K562 (cell line): Measurements from ENCODE around the gene COQ10B. TPM values are rescaled to one million over a fixed set of nuclear protein-coding genes. Genes with fewer than 3 reads are reported as not detected.
A peak's percentile ranks its signal among the peaks of the same experiment; 100 is the strongest.

Experiments
- BCOR ChIP-seq: fragments of 450-650 bp; IDR thresholded peaks from 2 replicates; pipeline ENCODE4 v1.6.1; 2016
- BRD9 ChIP-seq: fragments of 450-650 bp; IDR thresholded peaks from 2 replicates; pipeline ENCODE4 v1.6.1; 2018; ENCODE audit warnings: low read depth; ENCODE audit not compliant: partially characterized antibody
- CAMTA2 ChIP-seq: fragments of 250-450 bp; sonication (Bioruptor Pico); conservative IDR thresholded peaks from 2 replicates; pipeline ENCODE4 v1.5.1; 2022
- CBX2 ChIP-seq: fragments of 200-600 bp; sonication (generic); IDR thresholded peaks from one replicate; pipeline ENCODE4 v1.6.1; 2012; ENCODE audit warnings: mild to moderate bottlenecking, low read length, inconsistent platforms; ENCODE audit not compliant: insufficient read depth, poor library complexity, severe bottlenecking
- CHCHD3 ChIP-seq: fragments of 250-450 bp; sonication (Bioruptor Pico); IDR thresholded peaks from 2 replicates; pipeline ENCODE4 v2.1.2; 2022; ENCODE audit warnings: mild to moderate bottlenecking
- COPS2 ChIP-seq: fragments of 450-650 bp; conservative IDR thresholded peaks from 2 replicates; pipeline ENCODE4 v1.6.1; 2016; ENCODE audit warnings: mild to moderate bottlenecking, moderate library complexity
- DEAF1 ChIP-seq: fragments of 450-650 bp; formaldehyde crosslinking; IDR thresholded peaks from 2 replicates; pipeline ENCODE4 v1.4.0; 2020; ENCODE audit warnings: mild to moderate bottlenecking, moderate library complexity
- GATAD2A ChIP-seq: fragments of 450-650 bp; IDR thresholded peaks from 2 replicates; pipeline ENCODE4 v1.6.1; 2017
- HBP1 ChIP-seq: fragments of 450-650 bp; formaldehyde crosslinking; IDR thresholded peaks from 2 replicates; pipeline ENCODE4 v1.4.0; 2022; ENCODE audit warnings: missing genetic modification characterization
- IRF1 ChIP-seq: sonication (generic); formaldehyde crosslinking; IDR thresholded peaks from 2 replicates; pipeline ENCODE4 v1.8.0; 2022; ENCODE audit warnings: missing genetic modification reagents, mild to moderate bottlenecking, borderline replicate concordance
- PHF21A ChIP-seq: fragments of 450-650 bp; IDR thresholded peaks from 2 replicates; pipeline ENCODE4 v1.6.1; 2017; ENCODE audit warnings: low read depth, borderline replicate concordance
- PTBP1 ChIP-seq: fragments of 200-400 bp; formaldehyde crosslinking; IDR thresholded peaks from 2 replicates; pipeline ENCODE4 v1.6.1; 2017; ENCODE audit warnings: low read depth, low read length
- RAD51 ChIP-seq: fragments of 450-650 bp; IDR thresholded peaks from 2 replicates; pipeline ENCODE4 v1.7.1; 2016; ENCODE audit warnings: low read depth, mild to moderate bottlenecking, borderline replicate concordance
- RBM39 ChIP-seq: fragments of 200-400 bp; formaldehyde crosslinking; optimal IDR thresholded peaks from 2 replicates; pipeline ENCODE3; 2018; ENCODE audit warnings: low read depth, low read length
- RFX7 ChIP-seq: fragments of 250-450 bp; sonication (Bioruptor Pico); IDR thresholded peaks from 2 replicates; pipeline ENCODE4 v1.5.1; 2021; ENCODE audit warnings: mild to moderate bottlenecking
- SIN3A ChIP-seq, 2 experiments: fragments of 150-350 bp in 1 of 2; IDR thresholded peaks; 2 replicates each; pipeline ENCODE4 v1.6.1; 2011 to 2016; ENCODE audit warnings: borderline replicate concordance in 2 of 2, low read depth in 2 of 2, low read length in 2 of 2, mild to moderate bottlenecking in 2 of 2, moderate library complexity in 2 of 2; ENCODE audit not compliant: control insufficient read depth in 1 of 2
- SMAD1 ChIP-seq: fragments of 150-350 bp; IDR thresholded peaks from 2 replicates; pipeline ENCODE4 v1.6.1; 2014; ENCODE audit warnings: low read length, low read depth; ENCODE audit not compliant: partially characterized antibody
- SNIP1 ChIP-seq: fragments of 450-650 bp; IDR thresholded peaks from 2 replicates; pipeline ENCODE4 v1.7.1; 2017; ENCODE audit warnings: low read depth, mild to moderate bottlenecking
- TAL1 ChIP-seq: fragments of 450-650 bp; IDR thresholded peaks from 2 replicates; pipeline ENCODE4 v1.6.1; 2016; ENCODE audit warnings: mild to moderate bottlenecking
- THAP12 ChIP-seq: fragments of 250-450 bp; sonication (Bioruptor Pico); IDR thresholded peaks from 2 replicates; pipeline ENCODE4 v1.9.0; 2021; ENCODE audit warnings: mild to moderate bottlenecking, inconsistent platforms
- TRIM24 ChIP-seq, 2 experiments: fragments of 450-650 bp; IDR thresholded peaks; 2 replicates each; pipeline ENCODE4 v1.6.1; 2016
- ZFP36 ChIP-seq: fragments of 150-350 bp; IDR thresholded peaks from 2 replicates; pipeline ENCODE4 v1.6.1; 2018; ENCODE audit warnings: low read length, low read depth; ENCODE audit not compliant: partially characterized antibody
- ZNF134 ChIP-seq: fragments of 250-450 bp; sonication (Bioruptor Pico); conservative IDR thresholded peaks from 2 replicates; pipeline ENCODE4 v1.4.0; 2020
- ZNF263 ChIP-seq: sonication (generic); formaldehyde crosslinking; IDR thresholded peaks from 2 replicates; pipeline ENCODE4 v1.8.0; 2022; ENCODE audit warnings: mild to moderate bottlenecking, missing genetic modification reagents, borderline replicate concordance
- polyA plus RNA-seq, 8 experiments: library from polyadenylated mRNA; depleted of rRNA in 4 of 8; stranded (reverse) in 5 of 8; unstranded in 3 of 8; fragments of >200 nt; fragmentation: Nextera tagmentation in 2 of 8; fragmentation: Illumina TruSeq in 1 of 8; extraction: Ambion mirVana in 2 of 8; extraction: Trizol in 1 of 8; gene quantifications; 2 replicates each; pipeline versions ENCODE4 v1.2.1 to v1.2.3, GENCODE V29; 2011 to 2014; ENCODE audit warnings: inconsistent platforms in 1 of 8, missing spikeins in 1 of 8
- total RNA-seq, 7 experiments: library from RNA; depleted of rRNA in 6 of 7; stranded (reverse); fragments of >200 nt in 6 of 7; fragmentation: Illumina TruSeq in 2 of 7; extraction: Trizol in 2 of 7; gene quantifications; 2 replicates each; pipeline versions ENCODE4 v1.2.1 to v1.2.3, GENCODE V29; 2011 to 2021; ENCODE audit warnings: low replicate concordance in 1 of 7

COQ10B gene
- total and polyA plus RNA-seq, 9 of the 15 experiments (the other 6 are each of a cell fraction or from before 2014, with no cell fraction given) = 3.1 to 13.1 (median 7.7) TPM

- no peak for TF ChIP-seq THAP12 (CRISPR knock-in tag)
- TF ChIP-seq HBP1 = no peak
- no peak for TF ChIP-seq RAD51
- TF ChIP-seq BRD9 = no peak
- TF ChIP-seq IRF1 = no peak
- TF ChIP-seq PTBP1 = no peak
- TF ChIP-seq SNIP1 = no peak
- peak in 1 of 2 experiments; percentile 61; a peak in 1 of 4 replicates for TF ChIP-seq SIN3A (IDR thresholded peaks at IDR 0.05; ENCODE audit: borderline replicate concordance in 2 of 2, control insufficient read depth in 1 of 2, low read depth in 2 of 2, low read length in 2 of 2)
- no peak for TF ChIP-seq GATAD2A
- no peak for TF ChIP-seq RBM39
- no peak for TF ChIP-seq PHF21A
- no peak for TF ChIP-seq TAL1
- no peak for TF ChIP-seq CAMTA2 (CRISPR knock-in tag)
- TF ChIP-seq CHCHD3 (CRISPR knock-in tag) = no peak
- no peak for TF ChIP-seq CBX2
- no peak for TF ChIP-seq ZNF134 (CRISPR knock-in tag)
- TF ChIP-seq TRIM24 (IDR thresholded peaks at IDR 0.05) = no peak; a peak in 1 of 4 replicates
- no peak for TF ChIP-seq RFX7 (CRISPR knock-in tag)
- TF ChIP-seq ZNF263 = no peak; the same call in 1 of the 2 replicates
- TF ChIP-seq BCOR = 0 out of 2 replicates have a peak, but pooled peaks have one; percentile 20
- TF ChIP-seq COPS2 = no peak
- TF ChIP-seq SMAD1 = no peak
- peak; percentile 95 for TF ChIP-seq DEAF1 (CRISPR knock-in tag)
- TF ChIP-seq ZFP36 = no peak
Observed at GRCh38 chr2:197453123-197453913, at the start of gene COQ10B (continued).
